PFSK-1 (cell line): ENCODE results near the gene NDUFS3.

ENCODE experiments used
- FOXP2 ChIP-seq: optimal IDR thresholded peaks from 2 replicates; pipeline ENCODE3; 2011; ENCODE audit warnings: borderline replicate concordance, control low read depth, inconsistent platforms; ENCODE audit not compliant: insufficient read depth; ENCODE audit errors: extremely low read length, extremely low read depth
- POLR2AphosphoS5 ChIP-seq: IDR thresholded peaks from 2 replicates; pipeline ENCODE4 v1.6.1; 2012; ENCODE audit warnings: low read depth, mild to moderate bottlenecking, control low read depth, low read length, moderate library complexity
- REST ChIP-seq, 2 experiments: IDR thresholded peaks; 2 replicates each; pipeline versions ENCODE4 v1.6.1 to v1.8.0; 2011 to 2012; ENCODE audit warnings: low read depth in 2 of 2, low read length in 2 of 2, control low read depth in 1 of 2, inconsistent platforms in 1 of 2, mild to moderate bottlenecking in 1 of 2, moderate library complexity in 1 of 2; ENCODE audit not compliant: insufficient read depth in 1 of 2
- SIN3A ChIP-seq: IDR thresholded peaks from 2 replicates; pipeline ENCODE4 v1.6.1; 2012; ENCODE audit warnings: mild to moderate bottlenecking, low read length, moderate library complexity, borderline replicate concordance; ENCODE audit not compliant: insufficient read depth
- TAF1 ChIP-seq: IDR thresholded peaks from 2 replicates; pipeline ENCODE4 v1.6.1; 2012; ENCODE audit warnings: low read length, control low read depth, borderline replicate concordance; ENCODE audit not compliant: insufficient read depth

NDUFS3 gene

GRCh38 chr11:47570651-47571356, 8.1 kb upstream of the NDUFS3 start:
- TF ChIP-seq SIN3A (no peak), POLR2AphosphoS5 (no peak), TAF1 (no peak), FOXP2 (no peak), REST (IDR thresholded peaks at IDR 0.05; ENCODE audit: insufficient read depth in 1 of 2, low read depth in 2 of 2, low read length in 2 of 2) (no peak)

GRCh38 chr11:47571357-47571729, 7.5 kb upstream of the NDUFS3 start:
- TF ChIP-seq SIN3A (no peak), TAF1 (no peak), FOXP2 (no peak), REST (IDR thresholded peaks at IDR 0.05; ENCODE audit: insufficient read depth in 1 of 2, low read depth in 2 of 2, low read length in 2 of 2) (no peak), POLR2AphosphoS5 (no peak)

- TF ChIP-seq FOXP2 (no peak), TAF1 (no peak), POLR2AphosphoS5 (no peak), REST (IDR thresholded peaks at IDR 0.05; ENCODE audit: insufficient read depth in 1 of 2, low read depth in 2 of 2, low read length in 2 of 2) (no peak), SIN3A (no peak)
Measured at GRCh38 chr11:47571895-47572294, 7.0 kb upstream of the NDUFS3 start.

- no peak for TF ChIP-seq POLR2AphosphoS5
- TF ChIP-seq SIN3A, result no peak
- TF ChIP-seq REST (IDR thresholded peaks at IDR 0.05; ENCODE audit: insufficient read depth in 1 of 2, low read depth in 2 of 2, low read length in 2 of 2), result no peak
- no peak for TF ChIP-seq TAF1
- TF ChIP-seq FOXP2, result no peak
Measured at GRCh38 chr11:47572715-47573255, 6.1 kb upstream of the NDUFS3 start.
